Activated T-helper 1 cell treated with anti-CD3 and anti-CD28 coated beads, Interleukin-12 subunit alpha, Interleukin-12 subunit beta, Interleukin-2, Interleukin-4 antibody, amounts not matched to agents 30 ng/mL and 10 ng/mL and 1 ng/mL, durations not matched to agents 14 hours and 24 hours and 36 hours (primary cell): ENCODE data around the gene MGRN1. TPM values are rescaled to one million over a fixed set of nuclear protein-coding genes. Genes with fewer than 3 reads are reported as not detected.

Experiments used
- DNase-seq: peaks from one replicate; pipeline ENCODE4 v3.0.0; 2021; ENCODE audit warnings: low spot score
- H3K27ac Mint-ChIP-seq: one replicate; pipeline ENCODE4 v1.8.0; 2021; ENCODE audit warnings: mild to moderate bottlenecking, mixed read lengths
- H3K27me3 Mint-ChIP-seq: one replicate; pipeline ENCODE4 v1.8.0; 2022; ENCODE audit warnings: mild to moderate bottlenecking, moderate library complexity, mixed read lengths; ENCODE audit not compliant: insufficient read depth
- H3K36me3 Mint-ChIP-seq: one replicate; pipeline ENCODE4 v1.8.0; 2021; ENCODE audit warnings: low read depth, mixed read lengths
- H3K4me1 Mint-ChIP-seq: one replicate; pipeline ENCODE4 v1.8.0; 2021; ENCODE audit warnings: low read depth, mixed read lengths
- H3K4me3 Mint-ChIP-seq: one replicate; pipeline ENCODE4 v1.8.0; 2021; ENCODE audit warnings: mild to moderate bottlenecking, moderate library complexity, mixed read lengths
- H3K9me3 Mint-ChIP-seq: one replicate; pipeline ENCODE4 v1.8.0; 2021; ENCODE audit warnings: mixed read lengths
- intact Hi-C: fragments of 100-400 bp; cut with micrococcal nuclease; formaldehyde crosslinking; loops from one replicate; pipeline ENCODE4 v1.15.1; 2024
- total RNA-seq: library from RNA; stranded (reverse); gene quantifications from 2 replicates; pipeline ENCODE4 v1.2.3, GENCODE V29; 2022

The MGRN1 gene
- total RNA-seq, 1 donor from 2014 or later, result 110 TPM

- Mint-ChIP-seq H3K4me3 (no peak overlapping the region), H3K36me3 (no peaks in the 10 kb centered on the region), H3K27me3 (peaks cover 8% of the 10 kb centered on the region), H3K9me3 (no peaks in the 10 kb centered on the region), H3K4me1 (no peaks in the 10 kb centered on the region), H3K27ac (no peak overlapping the region)
- intact Hi-C loops, result no loop called here
- no peak for DNase-seq
Observed at GRCh38 chr16:4594433-4595410, 29.9 kb upstream of the MGRN1 start.

- H3K4me3 Mint-ChIP-seq, result no peak overlapping the region
- H3K27ac Mint-ChIP-seq, result no peak overlapping the region
- intact Hi-C loops, result no loop called here
- peaks cover 8% of the 10 kb centered on the region for H3K27me3 Mint-ChIP-seq
- H3K4me1 Mint-ChIP-seq, result no peaks in the 10 kb centered on the region
- no peak for DNase-seq
- no peaks in the 10 kb centered on the region for H3K36me3 Mint-ChIP-seq
- H3K9me3 Mint-ChIP-seq, result no peaks in the 10 kb centered on the region
Observed at GRCh38 chr16:4597174-4597573, 27.5 kb upstream of the MGRN1 start.

GRCh38 chr16:4599037-4599436 is 25.6 kb upstream of the MGRN1 start:
- H3K9me3 Mint-ChIP-seq, result no peaks in the 10 kb centered on the region
- H3K27ac Mint-ChIP-seq, result no peak overlapping the region
- H3K27me3 Mint-ChIP-seq, result peaks cover 8% of the 10 kb centered on the region
- H3K4me3 Mint-ChIP-seq, result no peak overlapping the region
- intact Hi-C loops, result no loop called here
- H3K4me1 Mint-ChIP-seq, result no peaks in the 10 kb centered on the region
- DNase-seq, result no peak
- no peaks in the 10 kb centered on the region for H3K36me3 Mint-ChIP-seq

- H3K36me3 Mint-ChIP-seq, result no peaks in the 10 kb centered on the region
- no peak overlapping the region for H3K27ac Mint-ChIP-seq
- H3K27me3 Mint-ChIP-seq, result peaks cover 8% of the 10 kb centered on the region
- intact Hi-C loops, result no loop called here
- no peak overlapping the region for H3K4me3 Mint-ChIP-seq
- DNase-seq, result no peak
- H3K9me3 Mint-ChIP-seq, result no peaks in the 10 kb centered on the region
- no peaks in the 10 kb centered on the region for H3K4me1 Mint-ChIP-seq
Observed at GRCh38 chr16:4599545-4599944, 25.1 kb upstream of the MGRN1 start.

- intact Hi-C loops, result no loop called here
- Mint-ChIP-seq H3K36me3 (no peaks in the 10 kb centered on the region), H3K27me3 (peaks cover 7% of the 10 kb centered on the region), H3K27ac (no peak overlapping the region), H3K4me1 (no peaks in the 10 kb centered on the region), H3K9me3 (no peaks in the 10 kb centered on the region), H3K4me3 (no peak overlapping the region)
- DNase-seq, result no peak
Observed at GRCh38 chr16:4601036-4601863, 23.4 kb upstream of the MGRN1 start.

- H3K36me3 Mint-ChIP-seq, result no peaks in the 10 kb centered on the region
- no peaks in the 10 kb centered on the region for H3K4me1 Mint-ChIP-seq
- no peaks in the 10 kb centered on the region for H3K9me3 Mint-ChIP-seq
- no peak overlapping the region for H3K27ac Mint-ChIP-seq
- no peak overlapping the region for H3K4me3 Mint-ChIP-seq
- intact Hi-C loops, result no loop called here
- H3K27me3 Mint-ChIP-seq, result peaks cover 7% of the 10 kb centered on the region
- no peak for DNase-seq
Observed at GRCh38 chr16:4601864-4602186, 22.8 kb upstream of the MGRN1 start.

- no peaks in the 10 kb centered on the region for H3K4me1 Mint-ChIP-seq
- H3K27me3 Mint-ChIP-seq, result peaks cover 7% of the 10 kb centered on the region
- no peaks in the 10 kb centered on the region for H3K9me3 Mint-ChIP-seq
- intact Hi-C loops, result no loop called here
- H3K27ac Mint-ChIP-seq, result no peak overlapping the region
- DNase-seq, result no peak
- no peaks in the 10 kb centered on the region for H3K36me3 Mint-ChIP-seq
- H3K4me3 Mint-ChIP-seq, result no peak overlapping the region
Observed at GRCh38 chr16:4602331-4602730, 22.3 kb upstream of the MGRN1 start.

GRCh38 chr16:4603624-4604170 is 20.9 kb upstream of the MGRN1 start:
- Mint-ChIP-seq H3K4me3 (no peak overlapping the region), H3K36me3 (no peaks in the 10 kb centered on the region), H3K9me3 (no peaks in the 10 kb centered on the region), H3K27ac (no peak overlapping the region), H3K4me1 (no peaks in the 10 kb centered on the region), H3K27me3 (peaks cover 4% of the 10 kb centered on the region)
- intact Hi-C loops, result no loop called here
- DNase-seq, result no peak

- DNase-seq, result no peak
- Mint-ChIP-seq H3K36me3 (no peaks in the 10 kb centered on the region), H3K27me3 (peaks cover 3% of the 10 kb centered on the region), H3K4me1 (no peaks in the 10 kb centered on the region), H3K27ac (no peak overlapping the region), H3K4me3 (no peak overlapping the region), H3K9me3 (no peaks in the 10 kb centered on the region)
- intact Hi-C loops, result no loop called here
Observed at GRCh38 chr16:4604401-4604800, 20.2 kb upstream of the MGRN1 start.

GRCh38 chr16:4606354-4606753 is 18.3 kb upstream of the MGRN1 start:
- DNase-seq, result no peak
- Mint-ChIP-seq H3K9me3 (no peaks in the 10 kb centered on the region), H3K27me3 (no peaks in the 10 kb centered on the region), H3K27ac (no peak overlapping the region), H3K4me3 (no peak overlapping the region), H3K4me1 (no peaks in the 10 kb centered on the region), H3K36me3 (no peaks in the 10 kb centered on the region)
- intact Hi-C loops, result no loop called here

- Mint-ChIP-seq H3K36me3 (no peaks in the 10 kb centered on the region), H3K4me1 (no peaks in the 10 kb centered on the region), H3K27me3 (no peaks in the 10 kb centered on the region), H3K9me3 (no peaks in the 10 kb centered on the region), H3K4me3 (no peak overlapping the region), H3K27ac (no peak overlapping the region)
- DNase-seq, result no peak
- intact Hi-C loops, result no loop called here
Observed at GRCh38 chr16:4607841-4608703, 16.6 kb upstream of the MGRN1 start.

GRCh38 chr16:4608704-4608980 is 16.0 kb upstream of the MGRN1 start:
- Mint-ChIP-seq H3K4me3 (no peak overlapping the region), H3K9me3 (no peaks in the 10 kb centered on the region), H3K4me1 (no peaks in the 10 kb centered on the region), H3K36me3 (no peaks in the 10 kb centered on the region), H3K27me3 (no peaks in the 10 kb centered on the region), H3K27ac (no peak overlapping the region)
- no peak for DNase-seq
- intact Hi-C loops, result no loop called here
